ENCODE results near the gene MEIOSIN. TPM values are rescaled to one million over a fixed set of nuclear protein-coding genes. Genes with fewer than 3 reads are reported as not detected.

Gene MEIOSIN
- total and polyA plus RNA-seq, 2 donors (not counting 1 experiment from before 2014, with no cell fraction given) = not detected

- peak; percentile 97 for ATAC-seq (ENCODE audit: low read depth)
- peak; percentile 96 for DNase-seq
- Mint-ChIP-seq H3K4me1 (peaks cover 28% of the 10 kb centered on the region), H3K27me3 (no peaks in the 10 kb centered on the region), H3K9me3 (ENCODE audit: insufficient read depth) (no peaks in the 10 kb centered on the region), H3K4me3 (peak within 1 kb of the TSS; percentile 94), H3K27ac (peak within 1 kb of the TSS; percentile 94)
- Histone ChIP-seq H3K9me3 (ENCODE audit: control extremely low read depth in 1 of 3, control insufficient read depth in 2 of 3, insufficient read depth in 1 of 3, low read length in 2 of 3) (peaks cover 0 to 6% (median 0%) of the 10 kb centered on the region in 3 donors), H3K4me3 (ENCODE audit: control extremely low read depth in 1 of 5, extremely low read depth in 1 of 5, insufficient read depth in 1 of 5, low read depth in 2 of 5, low read length in 4 of 5) (peak within 1 kb of the TSS; percentile 68 to 98 (median 87)), H3K4me2 (replicated peaks; ENCODE audit: low read depth, low read length, poor library complexity, severe bottlenecking) (peak within 1 kb of the TSS; percentile 90), H3K9ac (ENCODE audit: low read length) (peak within 1 kb of the TSS; percentile 92), H3K36me3 (replicated peaks in 1 of 2; ENCODE audit: control extremely low read depth in 1 of 2, control insufficient read depth in 1 of 2, extremely low read depth in 1 of 2, insufficient read depth in 2 of 2, low read length in 1 of 2) (peaks cover 1 to 3% of the 10 kb centered on the region in 2 experiments), H2AFZ (ENCODE audit: insufficient read depth, low read depth, low read length, poor library complexity, severe bottlenecking) (peak within 1 kb of the TSS; percentile 81), H3K27ac (ENCODE audit: low read length in 2 of 2) (peak within 1 kb of the TSS; percentile 54 to 94), H4K20me1 (ENCODE audit: control insufficient read depth, insufficient read depth, low read length, poor library complexity, severe bottlenecking) (peaks cover 28% of the 10 kb centered on the region), H3K4me1 (ENCODE audit: control insufficient read depth in 2 of 2, insufficient read depth in 2 of 2, low read length in 2 of 2) (peaks cover 11 to 25% of the 10 kb centered on the region in 2 donors), H3K27me3 (replicated peaks in 1 of 4; ENCODE audit: control extremely low read depth in 1 of 4, control insufficient read depth in 3 of 4, insufficient read depth in 4 of 4, low read length in 3 of 4) (no peaks in the 10 kb centered on the region), H3K79me2 (ENCODE audit: control insufficient read depth, insufficient read depth, low read length) (peaks cover 55% of the 10 kb centered on the region)
- intact Hi-C loops (cut with micrococcal nuclease) = loop anchor here (1.0 to 2.0 kb wide), 6 partner anchors 13 to 324 kb away; partner anchors contain the start of genes DMWD, POLR1G, QPCTL and SIX5
- ChIA-PET CTCF (interaction anchor here (0.7 to 2.2 kb wide), 10 partner anchors 13 to 263 kb away, joined by 3 to 10 read pairs (median 3); partner anchors contain the start of genes QPCTL and SIX5), POLR2A (interaction anchor here (0.6 to 2.4 kb wide), 7 partner anchors 13 to 1787 kb away, joined by 3 to 25 read pairs (median 4); partner anchors contain the start of genes ARHGAP35, QPCTL, SIX5 and SNRPD2)
- TF ChIP-seq CTCF (IDR thresholded peaks at IDR 0.05) (peak; percentile 26), EZH2 (IDR thresholded peaks at IDR 0.05; ENCODE audit: borderline replicate concordance, insufficient read depth, low read depth, low read length, poor library complexity, severe bottlenecking) (no peak)
- 2% methylated on average over 41 of the region's 48 CpGs for WGBS (ENCODE audit: insufficient coverage)
Observed at GRCh38 chr19:45730368-45731288, 2.6 kb upstream of the MEIOSIN start, which contains the start of gene FBXO46. Gene FBXO46, minus strand, starts transcription at chr19:45730896. Its CDS starts 17,401 bp downstream, at chr19:45713495.

Data from B cell (primary cell).